Measurements from ENCODE around the gene BABAM2.

The BABAM2 gene

DNA sequence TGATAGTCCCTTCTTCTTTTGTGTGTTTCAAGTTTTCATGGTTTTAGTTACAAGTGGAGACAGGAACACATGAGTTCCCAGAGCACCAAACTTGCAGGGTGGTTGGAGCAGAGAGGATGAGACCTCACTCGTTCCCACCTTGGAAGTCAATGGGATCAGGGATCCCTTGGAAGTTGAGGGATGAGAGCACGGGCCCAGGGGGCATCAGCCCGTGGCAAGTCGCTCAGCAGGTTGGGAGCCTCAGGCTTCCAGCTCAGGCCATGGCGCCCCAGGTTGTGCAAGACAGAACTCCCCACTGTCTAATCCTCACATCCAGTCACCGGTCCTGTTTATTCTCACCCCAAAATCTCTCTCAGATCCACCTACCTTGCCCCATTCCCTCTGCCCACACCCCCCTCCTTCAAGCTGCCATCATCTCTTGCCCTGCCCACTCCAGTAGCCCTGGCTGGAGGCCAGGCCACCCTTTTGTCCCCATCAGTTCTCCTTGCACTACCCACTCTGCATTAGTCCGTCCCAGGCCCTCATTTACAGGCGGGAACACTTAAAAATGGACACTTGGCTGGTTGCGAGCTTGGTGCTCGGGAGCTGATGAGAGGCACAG, 464.5 kb downstream of the BABAM2 start:
- Histone ChIP-seq H3K4me1 (ENCODE audit: low read length) (peaks cover 12% of the 10 kb centered on the region), H3K27ac (ENCODE audit: low read length) (no peak overlapping the region), H3K4me2 (ENCODE audit: low read depth, low read length) (no peak overlapping the region), H3K27me3 (replicated peaks; ENCODE audit: insufficient read depth, low read length) (no peaks in the 10 kb centered on the region), H2AFZ (ENCODE audit: low read length) (no peak overlapping the region), H3K9me2 (replicated peaks; ENCODE audit: insufficient read depth, low read length) (no peaks in the 10 kb centered on the region), H3K9me3 (replicated peaks; ENCODE audit: insufficient read depth, low read length) (no peaks in the 10 kb centered on the region), H3K9ac (ENCODE audit: low read length) (no peak overlapping the region), H4K20me1 (ENCODE audit: insufficient read depth, low read length) (no peaks in the 10 kb centered on the region), H3K4me3 (ENCODE audit: low read length) (no peak overlapping the region), H3K79me2 (ENCODE audit: low read length) (no peaks in the 10 kb centered on the region), H3F3A (ENCODE audit: insufficient read depth, low read length) (peaks cover 10% of the 10 kb centered on the region), H3K36me3 (replicated peaks; ENCODE audit: insufficient read depth, low read length) (no peaks in the 10 kb centered on the region)
- no peak for DNase-seq
- no peak for TF ChIP-seq EZH2phosphoT487 (IDR thresholded peaks at IDR 0.05; ENCODE audit: low read length)
- TF ChIP-seq EZH2 (optimal IDR thresholded peaks at IDR 0.05; ENCODE audit: low read depth, low read length), result no peak
- TF ChIP-seq, protein P1, sequence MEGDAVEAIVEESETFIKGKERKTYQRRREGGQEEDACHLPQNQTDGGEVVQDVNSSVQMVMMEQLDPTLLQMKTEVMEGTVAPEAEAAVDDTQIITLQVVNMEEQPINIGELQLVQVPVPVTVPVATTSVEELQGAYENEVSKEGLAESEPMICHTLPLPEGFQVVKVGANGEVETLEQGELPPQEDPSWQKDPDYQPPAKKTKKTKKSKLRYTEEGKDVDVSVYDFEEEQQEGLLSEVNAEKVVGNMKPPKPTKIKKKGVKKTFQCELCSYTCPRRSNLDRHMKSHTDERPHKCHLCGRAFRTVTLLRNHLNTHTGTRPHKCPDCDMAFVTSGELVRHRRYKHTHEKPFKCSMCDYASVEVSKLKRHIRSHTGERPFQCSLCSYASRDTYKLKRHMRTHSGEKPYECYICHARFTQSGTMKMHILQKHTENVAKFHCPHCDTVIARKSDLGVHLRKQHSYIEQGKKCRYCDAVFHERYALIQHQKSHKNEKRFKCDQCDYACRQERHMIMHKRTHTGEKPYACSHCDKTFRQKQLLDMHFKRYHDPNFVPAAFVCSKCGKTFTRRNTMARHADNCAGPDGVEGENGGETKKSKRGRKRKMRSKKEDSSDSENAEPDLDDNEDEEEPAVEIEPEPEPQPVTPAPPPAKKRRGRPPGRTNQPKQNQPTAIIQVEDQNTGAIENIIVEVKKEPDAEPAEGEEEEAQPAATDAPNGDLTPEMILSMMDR (IDR thresholded peaks at IDR 0.05; ENCODE audit: low read length), result no peak

GRCh38 chr2:28355521-28356094, 465.1 kb downstream of the BABAM2 start:
- H3K36me3 ChIP-seq (replicated peaks; ENCODE audit: insufficient read depth, low read length), result no peaks in the 10 kb centered on the region
- TF ChIP-seq EZH2 (optimal IDR thresholded peaks at IDR 0.05; ENCODE audit: low read depth, low read length), result no peak
- no peak overlapping the region for H3K27ac ChIP-seq (ENCODE audit: low read length)
- H4K20me1 ChIP-seq (ENCODE audit: insufficient read depth, low read length), result no peaks in the 10 kb centered on the region
- no peak for DNase-seq
- no peak overlapping the region for H3K9ac ChIP-seq (ENCODE audit: low read length)
- H3K27me3 ChIP-seq (replicated peaks; ENCODE audit: insufficient read depth, low read length), result no peaks in the 10 kb centered on the region
- H3F3A ChIP-seq (ENCODE audit: insufficient read depth, low read length), result peaks cover 10% of the 10 kb centered on the region
- no peak overlapping the region for H3K4me3 ChIP-seq (ENCODE audit: low read length)
- no peak overlapping the region for H2AFZ ChIP-seq (ENCODE audit: low read length)
- H3K9me3 ChIP-seq (replicated peaks; ENCODE audit: insufficient read depth, low read length), result no peaks in the 10 kb centered on the region
- no peaks in the 10 kb centered on the region for H3K9me2 ChIP-seq (replicated peaks; ENCODE audit: insufficient read depth, low read length)
- no peak overlapping the region for H3K4me2 ChIP-seq (ENCODE audit: low read depth, low read length)
- peaks cover 13% of the 10 kb centered on the region for H3K4me1 ChIP-seq (ENCODE audit: low read length)
- H3K79me2 ChIP-seq (ENCODE audit: low read length), result no peaks in the 10 kb centered on the region

DNA sequence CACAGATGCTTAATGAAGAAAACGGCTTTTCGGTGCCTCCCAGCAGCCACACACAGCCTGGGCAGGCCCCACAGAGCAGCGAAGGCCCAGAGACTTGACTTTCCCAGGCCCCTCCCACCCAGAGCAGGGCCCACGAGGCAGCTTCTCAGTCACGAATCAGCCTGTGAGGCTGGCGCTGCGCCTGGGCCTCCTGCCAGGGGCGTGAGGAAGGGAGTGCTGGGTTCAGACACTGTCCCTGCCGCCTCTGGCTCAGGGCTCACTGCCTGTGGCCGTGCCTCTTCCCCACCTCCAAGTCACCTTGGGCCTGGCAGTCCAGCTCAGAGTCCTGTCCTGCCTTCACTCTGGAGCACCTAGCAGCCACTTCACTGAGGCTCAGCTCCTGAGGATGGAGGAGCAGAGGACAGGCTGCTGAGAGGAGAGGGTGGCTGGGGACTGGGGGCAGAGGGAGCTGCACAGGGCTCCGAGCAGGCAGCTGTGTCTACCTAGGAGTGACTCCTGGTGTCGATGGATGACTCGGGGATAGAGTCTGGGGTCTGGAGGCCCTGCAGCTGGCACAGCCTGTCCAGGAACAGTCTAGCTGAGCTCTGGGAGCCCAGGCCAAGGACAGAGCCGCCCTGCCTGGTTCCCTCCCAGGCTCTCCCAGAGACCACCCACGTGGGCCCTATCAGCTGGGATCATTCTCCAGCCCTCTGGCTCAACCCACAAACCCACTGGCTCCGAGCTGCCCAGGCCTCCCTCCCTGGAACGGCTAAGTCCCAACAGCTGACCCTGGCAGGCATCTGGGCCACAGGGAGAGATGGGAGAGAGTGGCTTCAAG, 465.8 kb downstream of the BABAM2 start:
- no peak for DNase-seq
- Histone ChIP-seq H3K27me3 (replicated peaks; ENCODE audit: insufficient read depth, low read length) (no peaks in the 10 kb centered on the region), H3K79me2 (ENCODE audit: low read length) (no peaks in the 10 kb centered on the region), H3K4me1 (ENCODE audit: low read length) (peaks cover 13% of the 10 kb centered on the region), H3K27ac (ENCODE audit: low read length) (no peak overlapping the region), H2AFZ (ENCODE audit: low read length) (no peak overlapping the region), H3K9me3 (replicated peaks; ENCODE audit: insufficient read depth, low read length) (no peaks in the 10 kb centered on the region), H3K36me3 (replicated peaks; ENCODE audit: insufficient read depth, low read length) (no peaks in the 10 kb centered on the region), H4K20me1 (ENCODE audit: insufficient read depth, low read length) (no peaks in the 10 kb centered on the region), H3K9ac (ENCODE audit: low read length) (no peak overlapping the region), H3K4me2 (ENCODE audit: low read depth, low read length) (no peak overlapping the region), H3F3A (ENCODE audit: insufficient read depth, low read length) (peaks cover 10% of the 10 kb centered on the region), H3K4me3 (ENCODE audit: low read length) (no peak overlapping the region), H3K9me2 (replicated peaks; ENCODE audit: insufficient read depth, low read length) (no peaks in the 10 kb centered on the region)
- TF ChIP-seq EZH2phosphoT487 (IDR thresholded peaks at IDR 0.05; ENCODE audit: low read length), result no peak
- TF ChIP-seq EZH2 (optimal IDR thresholded peaks at IDR 0.05; ENCODE audit: low read depth, low read length), result no peak
- TF ChIP-seq, protein P1 (IDR thresholded peaks at IDR 0.05; ENCODE audit: low read length), result no peak
